A549 (cell line): ENCODE measurements around the gene PER1. TPM values are rescaled to one million over a fixed set of nuclear protein-coding genes. Genes with fewer than 3 reads are reported as not detected.

Experiments
- ATAC-seq, 2 experiments: fragments of 200-7000 bp in 1 of 2; fragments of >200 bp in 1 of 2; cut with Nextera tagmentation in 1 of 2; cut with Tn5 transposase in 1 of 2; 3 replicates each; pipeline versions ENCODE4 v1.8.0 to v1.9.1; 2018 to 2020; ENCODE audit warnings: mild to moderate bottlenecking in 1 of 2, moderate library complexity in 1 of 2
- CTCF ChIA-PET: fragments of 300-600 bp; sonication (Branson Sonifier 250); formaldehyde crosslinking; extraction: SDS; loops from one replicate; lab custom pipeline; 2021; ENCODE audit warnings: antibody characterized with exemption, inconsistent platforms; lab: Yijun Ruan, JAX
- POLR2A ChIA-PET: fragments of 350-600 bp; formaldehyde crosslinking; extraction: SDS; loops from one replicate; lab custom pipeline; 2021; ENCODE audit warnings: antibody characterized with exemption, inconsistent platforms; lab: Yijun Ruan, JAX
- DNase-seq, 2 experiments: peaks; one replicate each; pipeline versions ENCODE4 v3.0.0 to v3.0.0-alpha.2; 2011 to 2016; ENCODE audit warnings: low read depth in 1 of 2, low spot score in 1 of 2
- FAIRE-seq: peaks from 2 replicates; lab custom pipeline; 2011; peaks lifted over from hg19 to GRCh38; lab: Jason Lieb, UNC
- H3K27ac ChIP-seq, 2 experiments: fragments of >200 bp; sonication (Bioruptor Twin); formaldehyde crosslinking; 3 replicates each; pipeline ENCODE4 v1.5.1; 2016 to 2017
- H3K4me1 ChIP-seq: fragments of >200 bp; sonication (Bioruptor Twin); formaldehyde crosslinking; 3 replicates; pipeline ENCODE4 v1.6.1; 2016
- H3K4me2 ChIP-seq: fragments of >200 bp; sonication (Bioruptor Twin); formaldehyde crosslinking; 3 replicates; pipeline ENCODE4 v1.6.1; 2016
- H3K4me3 ChIP-seq: fragments of >200 bp; sonication (Bioruptor Twin); formaldehyde crosslinking; 3 replicates; pipeline ENCODE4 v1.5.1; 2016
- H3K9me3 ChIP-seq: fragments of >200 bp; sonication (Bioruptor Twin); formaldehyde crosslinking; 3 replicates; pipeline ENCODE4 v1.6.1; 2016
- BHLHE40 ChIP-seq: IDR thresholded peaks from 2 replicates; pipeline ENCODE4 v1.6.1; 2012; ENCODE audit warnings: low read depth, low read length, inconsistent platforms
- CHD2 ChIP-seq: fragments of 150-350 bp; IDR thresholded peaks from 2 replicates; pipeline ENCODE4 v1.6.1; 2014; ENCODE audit warnings: low read length; ENCODE audit not compliant: partially characterized antibody
- CHD4 ChIP-seq: fragments of 200-600 bp; sonication (generic); IDR thresholded peaks from 2 replicates; pipeline ENCODE4 v1.6.1; 2016; ENCODE audit warnings: antibody characterized with exemption, mild to moderate bottlenecking, borderline replicate concordance
- HDAC2 ChIP-seq: fragments of 200-600 bp; sonication (generic); IDR thresholded peaks from 2 replicates; pipeline ENCODE4 v1.6.1; 2016
- KDM5A ChIP-seq: fragments of 200-600 bp; sonication (generic); IDR thresholded peaks from 2 replicates; pipeline ENCODE4 v1.6.1; 2016; ENCODE audit warnings: antibody characterized with exemption, mild to moderate bottlenecking
- MYC ChIP-seq: IDR thresholded peaks from 2 replicates; pipeline ENCODE4 v1.6.1; 2012; ENCODE audit warnings: mild to moderate bottlenecking, inconsistent platforms, low read length, improper control_type of control experiment, borderline replicate concordance
- NFE2L2 ChIP-seq: fragments of 150-350 bp; conservative IDR thresholded peaks from 2 replicates; pipeline ENCODE4 v1.6.1; 2014; ENCODE audit warnings: low read length
- NPAS2 ChIP-seq: fragments of 250-450 bp; sonication (Bioruptor Pico); IDR thresholded peaks from 2 replicates; pipeline ENCODE4 v1.8.0; 2022; ENCODE audit warnings: mild to moderate bottlenecking, moderate library complexity, borderline replicate concordance
- PHF8 ChIP-seq: fragments of 200-600 bp; sonication (generic); IDR thresholded peaks from 2 replicates; pipeline ENCODE4 v1.6.1; 2016; ENCODE audit warnings: low read depth, mild to moderate bottlenecking, antibody characterized with exemption, moderate library complexity, borderline replicate concordance
- POLR2AphosphoS2 ChIP-seq: conservative IDR thresholded peaks from 2 replicates; pipeline ENCODE4 v1.6.1; 2012; ENCODE audit warnings: low read length, improper control_type of control experiment, inconsistent platforms
- RAD21 ChIP-seq, 2 experiments: fragments of >200 bp in 1 of 2; sonication (Bioruptor Twin) in 1 of 2; formaldehyde crosslinking in 1 of 2; IDR thresholded peaks in 1 of 2; conservative IDR thresholded peaks in 1 of 2; 2 replicates in 1 of 2; 3 replicates in 1 of 2; pipeline ENCODE4 v1.6.1; 2012 to 2018; ENCODE audit warnings: inconsistent platforms in 1 of 2
- RCOR1 ChIP-seq: fragments of 150-350 bp; IDR thresholded peaks from 2 replicates; pipeline ENCODE4 v1.6.1; 2014; ENCODE audit warnings: antibody characterized with exemption, low read length, low read depth
- SMC3 ChIP-seq: fragments of >200 bp; sonication (Bioruptor Twin); formaldehyde crosslinking; IDR thresholded peaks from 3 replicates; pipeline ENCODE4 v1.6.1; 2018; ENCODE audit warnings: inconsistent platforms
- ZC3H11A ChIP-seq: fragments of 450-650 bp; IDR thresholded peaks from 2 replicates; pipeline ENCODE4 v1.6.1; 2014; ENCODE audit warnings: antibody characterized with exemption, mild to moderate bottlenecking
- WGBS: methylation state at CpG from one replicate; pipeline ENCODE4 v1.1.6; 2017; ENCODE audit errors: missing lambda C conversion rate; 5-methylcytosine and 5-hydroxymethylcytosine counted together
- polyA plus RNA-seq, 4 experiments: library from polyadenylated mRNA; depleted of rRNA in 3 of 4; stranded (reverse); fragments of >200 nt; fragmentation: RNase III in 1 of 4; extraction: RNeasy Plus Mini Kit Qiagen cat#74134 plus additional on column Dnase treatment in 1 of 4; gene quantifications; 2 replicates in 3 of 4; 3 replicates in 1 of 4; pipeline ENCODE4 v1.2.3, GENCODE V29; 2011 to 2017
- TF ChIP-seq, protein P1 (sequence below): fragments of >200 bp; sonication (Bioruptor Twin); formaldehyde crosslinking; IDR thresholded peaks from 3 replicates; pipeline ENCODE4 v1.5.1; 2016
- TF ChIP-seq, protein P2 (sequence below): IDR thresholded peaks from 2 replicates; pipeline ENCODE4 v1.6.1; 2012; ENCODE audit warnings: low read depth, borderline replicate concordance
- TF ChIP-seq, protein P3 (sequence below): fragments of 450-650 bp; IDR thresholded peaks from 2 replicates; pipeline ENCODE4 v1.6.1; 2014; ENCODE audit warnings: antibody characterized with exemption

The PER1 gene
- polyA plus RNA-seq, 2 of the 4 experiments (the other 2 are of a cell fraction) = 5.5 to 8.7 TPM

DNA sequence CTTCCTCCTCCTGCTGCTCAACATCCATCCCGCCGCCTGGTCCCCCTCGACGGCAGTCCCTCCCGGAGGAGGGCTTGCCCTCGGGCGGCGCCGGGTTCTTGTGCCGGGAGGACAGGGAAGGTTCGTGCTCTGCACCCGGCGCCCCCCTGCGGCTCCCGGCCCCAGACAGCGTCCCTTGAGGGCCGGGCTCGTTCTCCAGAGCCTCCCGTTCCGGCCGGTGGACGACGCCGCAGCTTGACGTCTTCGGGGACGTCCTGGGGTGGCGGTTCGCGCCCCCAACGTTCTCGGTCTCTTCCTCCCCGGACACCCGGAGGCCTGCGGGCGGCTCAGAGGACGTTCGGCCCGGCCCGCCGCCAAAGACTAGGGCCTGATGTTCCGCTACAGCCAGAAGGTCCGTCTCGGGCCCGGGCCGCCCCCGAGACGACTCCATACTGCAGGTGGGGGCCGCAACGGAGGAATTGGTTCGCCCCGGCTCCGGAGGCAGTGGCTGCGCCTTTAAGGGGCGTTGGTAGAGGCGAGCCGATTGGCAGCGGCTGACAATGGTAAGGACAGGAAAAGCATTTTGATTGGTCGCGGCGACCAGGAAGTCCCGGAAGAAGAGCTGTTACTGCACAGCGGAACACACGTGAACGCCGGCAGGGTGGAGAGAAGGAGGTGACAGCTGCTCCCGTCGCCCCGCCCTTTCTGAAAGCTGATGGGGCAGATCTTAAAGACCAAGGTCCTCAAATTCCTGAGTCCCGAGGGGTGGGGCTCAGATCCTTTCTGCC, 37.7 kb upstream of the PER1 start, which contains the start of gene BORCS6 (continued):
- TF ChIP-seq, protein P1, sequence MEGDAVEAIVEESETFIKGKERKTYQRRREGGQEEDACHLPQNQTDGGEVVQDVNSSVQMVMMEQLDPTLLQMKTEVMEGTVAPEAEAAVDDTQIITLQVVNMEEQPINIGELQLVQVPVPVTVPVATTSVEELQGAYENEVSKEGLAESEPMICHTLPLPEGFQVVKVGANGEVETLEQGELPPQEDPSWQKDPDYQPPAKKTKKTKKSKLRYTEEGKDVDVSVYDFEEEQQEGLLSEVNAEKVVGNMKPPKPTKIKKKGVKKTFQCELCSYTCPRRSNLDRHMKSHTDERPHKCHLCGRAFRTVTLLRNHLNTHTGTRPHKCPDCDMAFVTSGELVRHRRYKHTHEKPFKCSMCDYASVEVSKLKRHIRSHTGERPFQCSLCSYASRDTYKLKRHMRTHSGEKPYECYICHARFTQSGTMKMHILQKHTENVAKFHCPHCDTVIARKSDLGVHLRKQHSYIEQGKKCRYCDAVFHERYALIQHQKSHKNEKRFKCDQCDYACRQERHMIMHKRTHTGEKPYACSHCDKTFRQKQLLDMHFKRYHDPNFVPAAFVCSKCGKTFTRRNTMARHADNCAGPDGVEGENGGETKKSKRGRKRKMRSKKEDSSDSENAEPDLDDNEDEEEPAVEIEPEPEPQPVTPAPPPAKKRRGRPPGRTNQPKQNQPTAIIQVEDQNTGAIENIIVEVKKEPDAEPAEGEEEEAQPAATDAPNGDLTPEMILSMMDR = peak; percentile 19; the same call in 1 of the 3 replicates
- 0 out of 3 replicates have a peak, but pooled peaks have one; percentile 7 for TF ChIP-seq SMC3
- peak; percentile 41; the same call in 1 of the 2 replicates for TF ChIP-seq KDM5A
- TF ChIP-seq MYC = 0 out of 2 replicates have a peak, but pooled peaks have one; percentile 29

DNA sequence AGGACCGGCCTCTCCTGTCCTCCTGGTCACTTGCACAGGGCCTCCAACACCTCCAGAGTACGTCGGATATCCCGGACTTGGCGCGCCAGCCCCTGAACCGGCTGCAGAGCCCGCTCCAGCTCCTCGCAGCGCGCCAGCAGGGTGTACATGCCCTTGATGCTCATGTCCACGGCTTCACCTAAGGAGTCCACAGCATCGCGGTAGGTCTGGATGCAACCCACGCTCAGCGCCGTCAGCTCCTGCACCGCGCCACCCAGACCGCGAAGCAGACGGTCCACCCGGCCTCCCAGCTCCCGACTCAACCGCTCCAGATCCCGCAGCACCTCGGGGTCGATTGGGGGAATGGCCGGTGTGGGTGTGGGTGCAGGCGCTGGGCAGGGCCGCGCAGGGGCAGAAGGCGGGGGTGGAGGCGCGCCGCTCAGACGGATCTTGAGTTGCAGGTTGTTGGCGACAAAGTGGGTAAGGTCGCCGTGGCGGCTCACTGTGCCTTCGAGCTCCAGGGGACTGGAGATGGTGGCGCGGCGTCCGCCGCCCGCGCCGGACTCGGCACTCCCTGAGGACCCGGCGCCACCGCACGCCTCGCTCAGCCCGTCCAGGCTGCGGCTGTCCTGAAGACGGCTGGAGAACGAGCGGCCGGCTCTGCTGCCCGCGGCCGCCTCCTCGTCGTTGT, 37.0 kb upstream of the PER1 start:
- CTCF ChIA-PET = interaction anchor here (0.9 to 11.3 kb wide), 8 partner anchors 17 to 188 kb away, joined by 3 to 164 read pairs (median 7); partner anchors contain the start of genes ALOXE3 and AURKB
- peak overlapping the region; percentile 72 for H3K4me2 ChIP-seq
- DNase-seq (no peak), FAIRE-seq (no peak), ATAC-seq (no peak; a peak in 1 of 6 replicates)
- WGBS = 36% methylated on average over 52 of the region's 67 CpGs
- H3K9me3 ChIP-seq = no peaks in the 10 kb centered on the region
- H3K27ac ChIP-seq = peak overlapping the region; percentile 88 to 89
- POLR2A ChIA-PET = interaction anchor here (1.3 to 4.0 kb wide), 11 partner anchors 10 to 106 kb away, joined by 4 to 45 read pairs (median 11); partner anchors contain the start of genes CTC1, PFAS and SLC25A35
- TF ChIP-seq CHD4 (no peak), BHLHE40 (no peak), ZC3H11A (no peak), NPAS2 (CRISPR knock-in tag) (no peak), CHD2 (no peak), PHF8 (no peak), MYC (no peak), HDAC2 (no peak), POLR2AphosphoS2 (no peak)
- TF ChIP-seq, protein P2, sequence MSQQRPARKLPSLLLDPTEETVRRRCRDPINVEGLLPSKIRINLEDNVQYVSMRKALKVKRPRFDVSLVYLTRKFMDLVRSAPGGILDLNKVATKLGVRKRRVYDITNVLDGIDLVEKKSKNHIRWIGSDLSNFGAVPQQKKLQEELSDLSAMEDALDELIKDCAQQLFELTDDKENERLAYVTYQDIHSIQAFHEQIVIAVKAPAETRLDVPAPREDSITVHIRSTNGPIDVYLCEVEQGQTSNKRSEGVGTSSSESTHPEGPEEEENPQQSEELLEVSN = no peak
- TF ChIP-seq, protein P3, sequence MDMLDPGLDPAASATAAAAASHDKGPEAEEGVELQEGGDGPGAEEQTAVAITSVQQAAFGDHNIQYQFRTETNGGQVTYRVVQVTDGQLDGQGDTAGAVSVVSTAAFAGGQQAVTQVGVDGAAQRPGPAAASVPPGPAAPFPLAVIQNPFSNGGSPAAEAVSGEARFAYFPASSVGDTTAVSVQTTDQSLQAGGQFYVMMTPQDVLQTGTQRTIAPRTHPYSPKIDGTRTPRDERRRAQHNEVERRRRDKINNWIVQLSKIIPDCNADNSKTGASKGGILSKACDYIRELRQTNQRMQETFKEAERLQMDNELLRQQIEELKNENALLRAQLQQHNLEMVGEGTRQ = no peak
- H3K4me1 ChIP-seq = peaks cover 40% of the 10 kb centered on the region
- peak overlapping the region; percentile 71 for H3K4me3 ChIP-seq

DNA sequence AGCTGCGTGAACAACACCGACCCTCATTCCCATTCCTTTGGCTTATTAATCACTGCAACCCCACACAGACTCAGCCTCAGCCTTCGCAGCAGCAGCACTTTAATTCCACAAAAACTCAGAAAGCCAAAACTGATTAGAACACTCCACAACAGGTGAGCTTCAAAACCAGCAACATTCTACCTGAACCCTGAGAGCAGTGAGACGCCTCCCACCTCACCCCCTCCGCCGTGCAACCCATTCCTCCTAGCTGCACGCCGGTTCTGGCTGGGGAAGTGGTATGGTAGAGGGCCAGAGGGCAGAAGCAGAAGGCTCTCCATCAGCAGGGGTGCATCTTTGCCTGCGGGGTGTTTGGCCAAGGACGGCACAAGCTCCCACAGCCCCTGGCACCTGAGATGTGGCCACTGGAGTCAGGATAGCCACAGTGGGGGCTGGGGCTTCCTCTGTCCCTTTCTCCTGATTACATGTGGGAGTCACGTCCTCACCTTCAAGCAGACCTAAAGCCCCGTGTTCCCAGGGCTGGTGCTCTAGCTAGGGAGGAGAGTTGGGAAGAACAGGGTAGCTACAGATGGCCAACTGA, 36.1 kb upstream of the PER1 start:
- FAIRE-seq (no peak), DNase-seq (no peak), ATAC-seq (no peak)
- H3K27ac ChIP-seq = peak overlapping the region; percentile 88 to 89
- no peaks in the 10 kb centered on the region for H3K9me3 ChIP-seq
- POLR2A ChIA-PET = interaction anchor here (1.0 to 4.0 kb wide), 9 partner anchors 11 to 107 kb away, joined by 4 to 45 read pairs (median 7); partner anchors contain the start of genes AURKB, CTC1, SLC25A35 and TMEM107
- CTCF ChIA-PET = interaction anchor here (0.9 to 11.3 kb wide), 14 partner anchors 18 to 109 kb away, joined by 3 to 164 read pairs (median 7); partner anchors contain the start of genes ALOXE3 and AURKB
- WGBS = 65% methylated on average over 12 of the region's 12 CpGs
- H3K4me3 ChIP-seq = peak overlapping the region; percentile 71
- TF ChIP-seq NFE2L2 = no peak
- no peak for TF ChIP-seq RAD21 (conservative IDR thresholded peaks at IDR 0.05 in 1 of 2, IDR thresholded peaks at IDR 0.05 in 1 of 2)
- no peak for TF ChIP-seq RCOR1
- H3K4me2 ChIP-seq = peak overlapping the region; percentile 72
- H3K4me1 ChIP-seq = peaks cover 34% of the 10 kb centered on the region
